HUDEP-2 (cell line): ENCODE data around the gene TNKS1BP1.
"Not testable (repeated sequence)": the region's sequence is repeated elsewhere in the genome, so short reads cannot be mapped to it uniquely, and the experiment has no call there.

Source experiments
- DNase-seq, 76 experiments: peaks; one replicate each; lab custom pipeline; 2025; ENCODE audit not compliant: unreplicated experiment in 76 of 76; lab: John Stamatoyannopoulos, UW

The TNKS1BP1 gene

DNA sequence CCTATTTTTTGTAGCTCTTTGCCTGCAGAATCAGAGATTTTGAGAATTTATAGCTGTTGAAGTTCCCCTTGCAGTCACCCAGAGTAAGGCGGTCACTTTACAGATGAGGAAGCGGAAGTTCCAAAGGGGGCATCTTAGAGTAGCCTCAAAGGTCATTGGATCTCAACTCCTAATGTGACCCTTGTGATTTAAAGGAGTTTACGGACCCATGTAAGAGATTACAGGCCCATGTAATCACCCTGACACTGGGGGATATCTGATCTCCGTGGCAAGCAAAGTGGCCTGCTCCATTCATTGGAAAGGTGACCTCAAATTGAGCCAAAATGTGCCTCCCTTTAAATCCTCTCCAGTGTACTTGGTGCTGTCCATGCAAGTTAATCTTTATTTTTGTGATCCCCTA lies 29.1 kb upstream of the TNKS1BP1 start:
- DNase-seq, result no peak

DNA sequence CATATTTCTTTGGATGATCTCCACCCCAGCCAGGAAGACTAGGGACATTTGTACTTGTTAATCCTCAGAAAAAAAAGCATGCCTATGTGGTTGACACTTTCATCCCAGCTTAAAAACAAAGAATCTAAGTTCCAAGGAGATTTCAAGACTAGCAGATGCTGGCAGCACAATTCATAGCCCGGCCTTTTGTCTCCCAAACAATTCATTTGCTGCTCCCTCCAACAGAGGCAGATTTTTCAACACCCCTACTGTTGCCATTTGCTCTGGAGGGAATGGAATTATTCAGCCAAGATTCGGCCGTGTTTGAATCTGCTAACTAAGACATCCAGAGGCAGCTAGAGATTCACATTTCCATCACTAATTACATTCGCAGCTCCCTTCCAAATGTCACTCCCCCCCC lies 28.7 kb upstream of the TNKS1BP1 start:
- DNase-seq, result no peak

DNA sequence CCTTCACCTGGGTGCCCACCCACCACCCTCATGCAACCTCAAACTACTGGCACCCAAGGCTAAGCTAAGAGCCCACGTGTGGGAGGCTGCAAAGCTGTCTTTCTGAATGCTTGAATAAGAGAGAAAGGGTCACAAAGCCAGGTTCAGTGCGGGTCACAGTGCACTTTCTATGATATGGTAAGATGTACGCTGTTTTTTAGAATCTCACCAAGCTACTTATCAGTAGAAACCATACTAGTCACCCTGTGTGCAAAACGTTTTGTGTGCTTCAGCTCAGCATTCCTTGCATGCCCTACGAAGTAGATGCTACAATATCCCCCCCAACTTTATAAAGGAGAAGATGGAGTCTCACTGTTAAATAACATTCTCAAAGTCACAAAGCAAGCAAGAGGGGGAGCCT lies 28.3 kb upstream of the TNKS1BP1 start:
- DNase-seq, result peak in 4 of 76 experiments; percentile 11 to 17 (median 15)

DNA sequence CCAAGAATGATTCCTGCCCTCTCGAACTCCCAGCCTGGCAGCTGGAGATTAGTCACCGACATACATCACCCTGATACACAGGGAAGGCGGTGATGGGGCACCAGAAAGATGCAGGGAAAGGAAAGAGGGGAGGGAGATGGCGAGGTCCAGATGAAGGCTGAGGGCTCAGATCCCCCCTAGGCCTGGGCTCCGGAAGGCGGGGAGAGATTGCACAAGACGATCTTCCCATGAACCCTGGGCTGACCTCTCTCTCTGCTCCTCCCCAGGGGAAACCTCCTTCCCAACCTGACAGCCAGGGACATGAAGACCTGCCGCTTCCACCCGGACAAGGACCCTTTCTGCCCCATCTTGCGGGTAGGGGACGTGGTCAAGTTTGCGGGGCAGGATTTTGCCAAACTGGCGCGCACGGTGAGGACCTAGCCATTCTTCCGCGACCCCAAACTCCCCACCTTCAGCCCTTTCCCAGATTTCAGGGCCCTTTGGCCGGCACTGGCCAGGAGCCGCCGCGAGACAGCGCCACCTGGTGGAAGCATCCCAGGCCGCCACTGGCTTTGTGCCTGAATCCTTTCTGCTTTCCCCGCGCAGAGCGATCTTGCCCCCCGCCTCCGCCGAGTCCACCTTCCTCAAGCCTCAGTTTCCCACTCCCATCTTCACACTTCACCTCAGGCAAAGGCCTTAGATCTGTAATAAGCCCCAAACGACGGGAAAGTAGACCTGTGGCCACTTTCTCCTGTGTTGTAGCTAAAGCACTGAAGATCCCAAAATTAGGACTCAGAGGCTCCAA lies 24.9 kb upstream of the TNKS1BP1 start:
- DNase-seq, result peak in 38 of 76 experiments; percentile 6 to 64 (median 32)

DNA sequence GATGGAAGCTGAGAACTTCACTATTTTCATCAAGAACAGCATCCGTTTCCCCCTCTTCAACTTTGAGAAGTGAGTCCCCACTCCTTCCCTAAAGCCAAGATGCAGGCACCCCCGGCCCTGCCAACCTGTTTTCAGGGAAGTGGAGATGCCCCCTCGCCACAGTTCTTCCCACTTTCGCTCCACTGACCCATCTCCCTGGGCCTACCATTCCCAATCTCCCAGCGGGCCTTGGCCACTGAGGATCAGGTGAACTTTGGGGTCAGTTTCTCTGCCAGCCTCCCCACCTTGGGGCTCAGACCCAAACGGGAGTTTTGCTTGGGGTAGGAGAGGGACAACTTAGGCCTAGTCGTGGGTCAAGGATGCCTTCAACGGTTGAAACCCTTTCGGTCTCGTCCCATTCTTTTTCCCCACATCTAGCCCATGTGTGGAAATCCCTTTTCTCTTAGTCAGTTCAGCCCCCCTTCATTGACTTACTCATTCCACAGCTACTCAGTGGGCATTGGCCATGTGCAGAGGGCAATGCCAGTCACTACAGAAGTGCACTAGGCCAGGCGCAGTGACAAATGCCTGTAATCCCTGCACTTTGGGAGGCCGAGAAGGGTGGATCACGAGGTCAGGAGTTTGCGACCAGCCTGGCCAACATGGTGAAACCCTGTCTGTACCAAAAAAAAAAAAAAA lies 24.0 kb upstream of the TNKS1BP1 start:
- no peak for DNase-seq

DNA sequence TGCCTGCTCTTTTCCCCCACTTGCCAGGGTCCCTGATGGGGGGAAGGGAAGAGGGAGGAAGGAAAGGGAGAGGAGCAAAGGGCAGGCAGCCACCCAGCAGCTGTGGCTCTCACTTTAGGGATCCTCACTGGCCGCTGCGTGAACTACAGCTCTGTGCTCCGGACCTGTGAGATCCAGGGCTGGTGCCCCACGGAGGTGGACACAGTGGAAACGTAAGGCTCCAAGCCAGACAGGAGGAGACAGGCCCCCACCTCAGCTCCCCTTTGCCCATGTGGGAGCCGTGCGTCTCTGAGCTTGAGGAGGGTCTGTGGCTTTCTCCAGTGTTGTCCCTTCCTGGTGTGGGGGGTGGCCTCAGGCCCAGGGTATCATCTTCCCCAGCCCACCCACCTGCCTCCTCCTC lies 23.3 kb upstream of the TNKS1BP1 start:
- no peak for DNase-seq

DNA sequence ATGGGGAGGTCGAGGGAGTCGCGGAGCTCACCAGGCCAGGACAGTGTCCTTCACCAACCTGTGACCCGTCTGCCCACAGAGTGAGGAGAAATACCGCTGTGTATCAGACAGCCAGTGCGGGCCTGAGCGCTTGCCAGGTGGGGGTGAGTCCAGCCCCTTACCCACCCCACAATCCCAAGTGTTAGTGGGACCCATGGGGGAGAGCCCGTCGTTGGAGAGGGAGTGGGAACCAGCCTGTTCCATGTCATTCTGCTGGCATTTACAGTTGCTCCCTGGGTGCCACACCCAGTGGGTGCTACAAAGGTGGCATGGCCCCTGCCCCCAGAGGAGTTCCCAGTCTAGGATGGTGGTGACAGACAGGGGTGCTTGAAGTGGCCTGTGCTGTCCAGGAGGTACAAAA lies 22.6 kb upstream of the TNKS1BP1 start:
- no peak for DNase-seq

DNA sequence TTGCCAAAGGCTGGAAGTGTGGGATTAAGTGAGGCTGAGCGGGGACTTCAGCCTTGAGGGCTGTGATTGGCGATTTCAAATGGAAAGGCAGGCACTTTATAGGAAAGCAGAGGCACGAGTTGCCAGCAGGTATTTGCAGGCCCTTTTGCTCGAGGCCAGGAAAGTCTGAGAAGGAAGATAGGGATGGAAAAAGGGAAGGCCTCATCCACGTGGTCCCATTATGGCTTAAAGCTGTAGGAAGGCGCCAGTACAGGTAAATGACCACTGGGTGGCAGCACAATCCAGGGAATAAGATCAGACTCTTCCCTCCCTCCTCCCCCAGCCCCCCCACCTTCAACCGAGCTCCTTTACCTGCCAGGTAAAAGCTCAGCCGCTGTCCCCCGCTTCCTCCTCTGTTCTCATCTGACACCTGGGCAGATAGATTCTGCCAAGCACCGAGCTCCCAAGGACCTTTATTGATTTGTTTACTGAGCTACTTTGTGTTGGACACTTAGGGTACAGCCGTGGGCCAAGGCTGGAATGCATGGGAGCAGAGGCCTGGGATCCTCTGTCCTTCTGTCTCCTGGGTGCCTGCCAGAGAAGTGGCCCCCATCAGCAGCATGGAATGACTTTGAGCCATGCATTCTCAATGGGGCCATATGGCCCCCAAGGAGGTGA lies 20.9 kb upstream of the TNKS1BP1 start:
- peak in 63 of 76 experiments; percentile 10 to 75 (median 50) for DNase-seq

DNA sequence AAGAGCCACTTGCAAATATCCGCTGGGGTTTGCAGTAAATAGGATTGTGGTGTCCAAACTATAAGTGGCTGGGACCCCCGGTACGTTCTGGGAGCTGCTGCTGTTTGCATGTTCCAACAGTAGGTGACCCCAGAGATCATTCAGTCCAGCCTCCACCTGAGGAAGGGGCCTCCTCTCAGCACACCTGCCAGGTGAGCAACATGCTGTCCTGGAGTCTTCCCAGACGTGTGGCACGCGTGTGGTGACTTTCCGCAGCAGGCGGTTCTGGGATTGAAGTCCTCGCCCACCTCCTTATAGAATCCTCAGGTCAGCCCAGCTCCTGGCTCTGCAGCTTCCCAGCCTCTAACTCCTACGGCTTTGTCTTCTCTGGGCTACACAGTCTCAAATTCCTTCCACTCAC lies 20.1 kb upstream of the TNKS1BP1 start:
- no peak for DNase-seq

DNA sequence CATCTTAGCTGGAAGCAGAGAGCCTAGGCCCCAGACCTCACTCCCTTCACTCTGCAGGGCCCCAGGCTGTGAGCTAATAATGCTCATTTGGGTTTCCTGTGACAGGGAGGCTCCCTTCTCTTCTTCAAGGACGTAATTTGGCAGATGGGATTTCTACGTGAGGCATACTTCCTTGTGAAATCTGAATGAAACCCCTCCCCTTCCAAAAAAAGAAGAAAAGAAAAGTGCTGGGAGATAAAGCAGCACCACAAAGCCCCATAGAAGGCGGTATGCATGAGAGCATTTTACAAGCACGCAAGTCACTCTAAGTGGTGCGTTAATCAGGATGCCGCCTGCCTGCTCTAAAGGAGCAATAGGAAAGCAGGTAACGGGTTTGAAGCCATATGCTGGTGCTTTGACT lies 19.1 kb upstream of the TNKS1BP1 start:
- no peak for DNase-seq

DNA sequence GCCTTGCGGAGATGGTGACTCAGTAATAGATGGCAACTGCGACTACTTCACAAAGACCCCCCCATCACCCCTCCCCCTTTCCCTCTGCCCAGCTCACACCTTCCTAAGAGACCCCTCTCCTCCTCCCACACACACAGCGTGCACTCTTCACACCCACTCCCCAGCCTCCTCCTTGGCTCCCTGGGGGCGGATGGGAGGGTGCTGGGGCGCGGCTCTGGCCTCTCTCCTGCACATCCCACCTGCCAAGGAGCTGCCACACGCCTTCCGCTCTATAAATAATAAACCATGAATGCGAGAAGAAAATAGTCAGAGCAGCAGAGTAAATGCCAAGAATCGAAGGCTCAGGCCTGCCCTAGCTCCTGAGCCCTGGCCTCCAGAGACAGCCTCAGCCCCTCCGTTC lies 17.9 kb upstream of the TNKS1BP1 start:
- DNase-seq, result no peak

DNA sequence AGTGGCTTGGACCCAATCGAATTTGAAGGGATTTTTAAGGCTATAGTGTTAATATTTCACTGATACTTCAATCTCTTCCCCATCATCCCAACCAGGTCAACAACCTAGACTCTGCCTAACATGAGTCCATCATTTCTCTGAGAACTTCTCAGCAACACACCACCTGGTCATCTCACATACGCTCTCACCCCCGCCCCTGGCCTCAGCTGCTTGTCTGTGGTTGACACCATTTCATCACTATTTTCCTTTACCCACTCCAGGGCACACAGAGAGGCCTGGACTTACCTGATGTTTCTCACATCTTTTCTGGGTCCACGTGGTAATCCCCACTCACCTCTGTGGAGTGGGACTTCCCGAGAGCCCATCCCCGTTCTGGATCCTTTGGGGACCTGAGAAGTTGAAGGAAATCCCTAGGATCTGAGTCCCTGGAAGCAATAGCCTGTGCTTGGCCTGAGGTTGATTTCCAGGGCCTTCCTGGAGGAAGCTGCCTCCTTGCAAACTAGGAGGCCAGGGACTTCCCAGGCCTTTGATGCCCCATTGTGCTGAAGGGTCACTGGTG lies 16.6 kb upstream of the TNKS1BP1 start:
- no peak for DNase-seq

DNA sequence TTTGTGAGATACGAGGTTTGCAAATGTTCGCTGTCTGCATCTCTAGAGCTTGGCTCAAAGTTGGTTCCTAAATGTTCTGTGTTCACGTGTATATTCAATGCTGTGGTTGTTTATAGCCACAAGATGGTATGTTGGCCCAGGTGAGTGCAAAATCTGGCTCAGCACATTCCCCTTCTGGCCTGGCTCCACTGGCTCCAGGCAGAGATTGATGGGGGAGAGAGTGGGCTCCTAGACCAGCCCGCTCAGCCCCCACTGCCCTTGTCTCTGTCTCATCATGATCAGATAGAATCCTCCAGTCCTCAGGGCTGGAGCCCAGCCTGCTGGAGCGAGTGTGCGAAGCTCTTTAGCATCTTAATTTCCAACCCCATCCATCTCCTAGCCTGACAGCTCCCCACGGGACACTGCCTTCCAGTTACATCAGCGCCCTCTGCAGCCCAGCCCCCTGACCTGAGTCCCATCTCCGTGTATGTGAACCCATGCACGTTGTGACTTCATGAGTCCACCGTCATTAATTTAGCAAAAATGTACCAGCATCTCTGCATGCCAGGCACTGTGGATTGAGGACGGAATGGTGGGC lies 15.4 kb upstream of the TNKS1BP1 start:
- peak in 2 of 76 experiments; percentile 7 to 11 for DNase-seq

DNA sequence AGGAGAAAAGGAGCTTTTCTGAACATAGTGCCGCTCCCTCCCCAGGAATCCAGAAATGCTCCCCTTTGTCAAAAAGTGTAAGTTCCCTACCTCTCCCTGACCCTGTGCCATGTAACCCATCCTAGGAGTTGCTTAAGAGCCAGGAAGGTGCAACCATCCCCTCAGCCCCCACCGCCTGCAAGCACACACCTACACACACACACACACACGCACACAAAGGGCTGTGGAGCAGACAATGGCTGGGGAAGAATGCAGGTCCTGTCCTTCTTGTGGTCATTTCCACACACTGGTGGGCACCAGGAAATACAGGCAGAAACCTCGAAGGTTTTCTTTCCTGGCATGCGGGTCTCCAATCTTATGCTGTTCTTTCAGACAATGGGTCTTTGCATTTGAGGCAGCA lies 14.6 kb upstream of the TNKS1BP1 start:
- no peak for DNase-seq

DNA sequence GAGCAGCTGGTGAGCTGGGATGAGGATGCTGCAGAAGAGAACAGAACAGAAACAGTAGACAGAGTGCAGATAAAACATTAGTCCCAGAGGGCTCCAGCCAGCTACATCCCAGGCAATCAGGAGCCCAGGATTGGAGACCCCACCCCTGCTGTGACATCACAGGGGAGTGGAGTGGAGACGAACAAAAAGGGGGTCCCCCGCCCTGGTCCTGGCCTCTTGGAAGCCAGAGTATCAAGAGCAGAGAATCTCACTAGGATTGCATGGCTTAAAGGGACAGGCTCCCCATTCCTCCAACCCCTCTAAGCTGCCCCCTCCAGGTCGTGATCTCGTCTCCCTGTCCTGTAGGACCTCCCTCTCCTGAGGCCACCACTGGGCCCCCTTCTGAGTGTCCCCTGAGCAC lies 13.4 kb upstream of the TNKS1BP1 start, which contains the start of gene P2RX3:
Gene P2RX3, plus strand, starts transcription at position 211 of the 400 bp plus-strand sequence. CDS start 199 bp downstream, outside the sequence.
- DNase-seq, result no peak

DNA sequence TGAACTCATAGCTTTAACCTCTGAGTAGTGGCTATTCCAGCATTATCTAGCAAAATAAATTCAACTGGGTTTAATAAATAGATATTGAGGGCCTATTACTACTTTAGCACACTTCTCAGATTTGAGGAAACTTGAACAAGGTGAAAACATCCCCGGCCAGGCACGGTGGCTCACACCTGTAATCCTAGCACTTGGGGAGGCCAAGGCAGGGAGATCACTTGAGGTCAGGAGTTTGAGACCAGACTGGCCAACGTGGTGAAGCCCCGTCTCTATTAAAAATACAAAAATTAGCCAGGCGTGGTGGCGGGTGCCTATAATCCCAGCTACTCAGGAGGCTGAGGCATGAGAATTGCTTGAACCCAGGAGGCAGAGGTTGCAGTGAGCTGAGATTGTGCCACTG lies 12.1 kb upstream of the TNKS1BP1 start:
- not testable (repeated sequence) for DNase-seq

DNA sequence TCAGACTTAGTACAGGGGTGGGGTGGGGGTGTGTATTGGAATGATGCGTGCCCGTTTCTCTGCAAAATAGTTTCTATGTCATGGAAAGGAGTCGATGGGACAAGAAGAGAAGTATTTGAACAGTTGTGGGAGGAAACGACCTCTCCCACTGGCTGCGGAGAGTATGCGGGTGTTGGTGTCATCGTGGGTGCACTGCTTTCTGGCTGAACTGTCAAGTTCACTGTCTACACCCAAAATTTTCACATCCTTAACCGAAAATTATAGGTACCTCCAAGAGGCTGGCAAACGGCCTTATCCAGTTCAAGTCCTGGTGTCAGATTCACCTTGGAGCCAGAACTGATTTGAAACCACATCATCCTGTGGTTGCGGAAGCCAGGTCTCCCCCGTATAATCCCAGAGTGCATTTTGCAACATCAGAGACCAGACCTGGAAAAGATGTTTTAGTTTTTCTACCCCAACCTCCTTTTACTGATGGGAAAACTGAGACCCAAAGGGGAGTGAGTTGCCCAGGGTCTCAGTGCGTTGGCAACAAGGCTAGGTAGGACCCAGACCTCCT lies 11.4 kb upstream of the TNKS1BP1 start:
- no peak for DNase-seq

DNA sequence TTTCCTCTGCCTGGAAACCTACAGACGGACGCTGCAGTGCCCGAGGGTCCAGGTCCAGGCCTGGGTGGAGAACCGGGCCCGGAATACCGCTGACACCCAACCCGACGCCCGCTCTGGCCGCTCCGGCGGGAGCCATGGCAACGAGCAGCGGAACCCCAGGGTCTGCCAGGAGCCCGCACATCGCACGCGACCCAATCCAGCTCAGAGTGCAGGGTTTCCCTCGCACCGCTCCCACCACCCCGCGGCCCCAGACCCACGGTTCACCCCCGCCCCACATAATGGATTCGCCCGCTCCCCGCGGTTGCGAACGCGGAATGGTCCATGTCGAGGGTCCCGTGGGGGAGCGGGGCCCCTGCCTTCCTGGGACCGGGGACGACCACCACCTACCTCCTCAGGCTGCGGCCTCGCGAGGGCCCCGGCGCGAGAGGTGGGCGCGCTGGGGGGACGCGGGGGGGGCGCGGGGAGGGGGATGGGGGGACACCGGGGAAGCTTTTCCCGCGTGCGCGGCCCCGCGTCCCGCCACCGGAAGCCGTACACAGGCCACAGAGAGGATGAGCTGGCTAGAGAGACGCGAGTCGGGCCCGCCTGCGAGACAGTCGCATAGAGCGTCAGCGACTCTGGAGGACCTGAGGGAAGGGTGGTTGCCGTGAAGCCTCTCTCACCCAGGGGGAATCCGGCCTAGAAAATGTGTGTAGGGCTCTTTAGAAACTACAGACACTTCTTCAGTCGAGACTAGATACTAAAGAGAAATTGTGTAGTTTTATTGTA lies 10.8 kb upstream of the TNKS1BP1 start, which contains the start of gene SSRP1:
Gene SSRP1, minus strand, starts transcription at position 550 of the 768 bp plus-strand sequence. CDS start 771 bp downstream, outside the sequence.
- DNase-seq, result peak in 71 of 76 experiments; percentile 28 to 89 (median 75)

DNA sequence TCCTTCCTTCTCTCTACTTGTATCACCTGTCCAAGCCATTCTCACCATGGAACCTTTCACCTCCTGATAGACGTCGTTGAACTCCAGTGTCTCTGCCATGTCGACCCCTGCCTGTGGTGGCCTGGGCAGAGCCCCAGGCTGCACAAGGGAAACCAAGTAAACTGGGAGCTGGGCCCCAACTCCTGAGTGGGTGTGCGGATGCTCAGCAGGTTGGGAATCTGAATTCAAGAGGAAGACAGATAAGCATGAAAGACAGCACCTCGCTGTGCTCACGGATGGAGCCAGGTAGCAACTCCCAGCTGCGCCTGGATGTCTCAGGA lies 10.2 kb upstream of the TNKS1BP1 start:
- DNase-seq, result no peak
